Epidermal melanocyte (primary cell): ENCODE data around the gene LTV1.
A peak's percentile ranks its signal among the peaks of the same experiment; 100 is the strongest.
"Not testable (repeated sequence)": the region's sequence is repeated elsewhere in the genome, so short reads cannot be mapped to it uniquely, and the experiment has no call there.

Source experiments
- DNase-seq: peaks from one replicate; pipeline ENCODE4 v3.0.0; 2011; ENCODE audit warnings: low spot score; ENCODE audit not compliant: insufficient read length

Gene LTV1

GRCh38 chr6:143840595-143841265, 2.4 kb upstream of the LTV1 start:
- no peak for DNase-seq

- DNase-seq, result peak; percentile 24
Observed at GRCh38 chr6:143842461-143842901, 657 bp upstream of the LTV1 start.

- DNase-seq, result no peak
Observed at GRCh38 chr6:143843677-143843999, 500 bp downstream of the LTV1 start.

GRCh38 chr6:143844006-143844405, 868 bp downstream of the LTV1 start:
- DNase-seq, result no peak

- no peak for DNase-seq
Observed at GRCh38 chr6:143845033-143845432, 1.9 kb downstream of the LTV1 start.

GRCh38 chr6:143851706-143852105, 8.6 kb downstream of the LTV1 start:
- not testable (repeated sequence) for DNase-seq

GRCh38 chr6:143855057-143855456, 11.9 kb downstream of the LTV1 start:
- DNase-seq, result not testable (repeated sequence)

GRCh38 chr6:143856762-143857161, 13.6 kb downstream of the LTV1 start:
- not testable (repeated sequence) for DNase-seq

- DNase-seq, result no peak
Observed at GRCh38 chr6:143857651-143858050, 14.5 kb downstream of the LTV1 start.

GRCh38 chr6:143859891-143860660, 16.9 kb downstream of the LTV1 start:
- no peak for DNase-seq

GRCh38 chr6:143863771-143864170, 20.6 kb downstream of the LTV1 start:
- DNase-seq, result no peak

- DNase-seq, result no peak
Observed at GRCh38 chr6:143864234-143864633, 21.1 kb downstream of the LTV1 start, which contains the start of gene ZC2HC1B. TSS of gene ZC2HC1B (plus strand) at chr6:143864474. CDS start at chr6:143864540, 66 bp downstream.

- no peak for DNase-seq
Observed at GRCh38 chr6:143867236-143867635, 24.1 kb downstream of the LTV1 start.

GRCh38 chr6:143868808-143869207, 25.7 kb downstream of the LTV1 start:
- not testable (repeated sequence) for DNase-seq

- not testable (repeated sequence) for DNase-seq
Observed at GRCh38 chr6:143871202-143871730, 28.1 kb downstream of the LTV1 start.

GRCh38 chr6:143872201-143872600, 29.1 kb downstream of the LTV1 start:
- DNase-seq, result no peak

GRCh38 chr6:143873600-143873999, 30.5 kb downstream of the LTV1 start:
- not testable (repeated sequence) for DNase-seq

- DNase-seq, result not testable (repeated sequence)
Observed at GRCh38 chr6:143874503-143874902, 31.4 kb downstream of the LTV1 start.

GRCh38 chr6:143877584-143878271, 34.6 kb downstream of the LTV1 start:
- DNase-seq, result no peak

GRCh38 chr6:143878272-143878760, 35.2 kb downstream of the LTV1 start:
- DNase-seq, result no peak

GRCh38 chr6:143880412-143880811, 37.3 kb downstream of the LTV1 start:
- no peak for DNase-seq
